HEK293T (cell line): ENCODE results near the gene PTPRD.

ENCODE experiments used
- CTCF ChIA-PET: fragments of 350-600 bp; formaldehyde crosslinking; extraction: SDS; loops from one replicate; lab custom pipeline; 2021; ENCODE audit warnings: antibody characterized with exemption, inconsistent platforms; lab: Yijun Ruan, JAX
- POLR2A ChIA-PET: fragments of 350-600 bp; formaldehyde crosslinking; extraction: SDS; loops from one replicate; lab custom pipeline; 2020; ENCODE audit warnings: antibody characterized with exemption, inconsistent platforms; lab: Yijun Ruan, JAX
- DNase-seq: peaks from one replicate; pipeline ENCODE4 v3.0.0; 2012; ENCODE audit warnings: mixed read lengths; ENCODE audit errors: extremely low spot score
- ARNT ChIP-seq: fragments of 450-650 bp; IDR thresholded peaks from 2 replicates; pipeline ENCODE4 v1.6.1; 2017; ENCODE audit warnings: mild to moderate bottlenecking
- BHLHE40 ChIP-seq: fragments of 450-650 bp; IDR thresholded peaks from 2 replicates; pipeline ENCODE4 v1.6.1; 2016; ENCODE audit warnings: mild to moderate bottlenecking, moderate library complexity, borderline replicate concordance
- CTBP1 ChIP-seq: fragments of 450-650 bp; IDR thresholded peaks from 2 replicates; pipeline ENCODE4 v1.6.1; 2016; ENCODE audit warnings: borderline replicate concordance
- ELF4 ChIP-seq: fragments of 450-650 bp; IDR thresholded peaks from 2 replicates; pipeline ENCODE4 v1.6.1; 2017; ENCODE audit warnings: antibody characterized with exemption
- FOXA1 ChIP-seq: fragments of 450-650 bp; IDR thresholded peaks from 2 replicates; pipeline ENCODE4 v1.6.1; 2016; ENCODE audit warnings: mild to moderate bottlenecking
- FOXK2 ChIP-seq: fragments of 450-650 bp; IDR thresholded peaks from 2 replicates; pipeline ENCODE4 v1.6.1; 2016; ENCODE audit warnings: mild to moderate bottlenecking
- FOXM1 ChIP-seq: fragments of 450-650 bp; IDR thresholded peaks from 2 replicates; pipeline ENCODE4 v1.6.1; 2017; ENCODE audit warnings: mild to moderate bottlenecking, borderline replicate concordance
- HDGF ChIP-seq: fragments of 450-650 bp; IDR thresholded peaks from 2 replicates; pipeline ENCODE4 v1.6.1; 2017; ENCODE audit warnings: antibody characterized with exemption, borderline replicate concordance
- L3MBTL2 ChIP-seq: fragments of 450-650 bp; conservative IDR thresholded peaks from 2 replicates; pipeline ENCODE4 v1.6.1; 2016; ENCODE audit warnings: mild to moderate bottlenecking
- LEF1 ChIP-seq: fragments of 450-650 bp; IDR thresholded peaks from 2 replicates; pipeline ENCODE4 v1.6.1; 2017; ENCODE audit warnings: mild to moderate bottlenecking, borderline replicate concordance
- NFRKB ChIP-seq: fragments of 450-650 bp; IDR thresholded peaks from 2 replicates; pipeline ENCODE4 v1.6.1; 2016; ENCODE audit warnings: mild to moderate bottlenecking, moderate library complexity
- PKNOX1 ChIP-seq: fragments of 450-650 bp; IDR thresholded peaks from 2 replicates; pipeline ENCODE4 v1.6.1; 2016
- SP1 ChIP-seq: fragments of 450-650 bp; IDR thresholded peaks from 2 replicates; pipeline ENCODE4 v1.6.1; 2017
- SUZ12 ChIP-seq: fragments of 450-650 bp; IDR thresholded peaks from 2 replicates; pipeline ENCODE4 v1.6.1; 2016; ENCODE audit warnings: mild to moderate bottlenecking
- TARDBP ChIP-seq: fragments of 450-650 bp; IDR thresholded peaks from 2 replicates; pipeline ENCODE4 v1.6.1; 2016
- ZNF384 ChIP-seq: fragments of 450-650 bp; IDR thresholded peaks from 2 replicates; pipeline ENCODE4 v1.6.1; 2016

Gene PTPRD

GRCh38 chr9:8852301-8852864 lies 1760.4 kb downstream of the PTPRD start:
- ChIA-PET CTCF (interaction anchor here (0.8 kb wide), 1 partner anchor 43 kb away, joined by 4 read pairs; no protein-coding TSS in a partner anchor), POLR2A (no interaction called here)
- TF ChIP-seq FOXM1: no peak
- no peak for DNase-seq

- DNase-seq: no peak
- ChIA-PET CTCF (no interaction called here), POLR2A (no interaction called here)
- TF ChIP-seq TARDBP (no peak), ELF4 (no peak), ZNF384 (no peak), SUZ12 (no peak), PKNOX1 (no peak), FOXM1 (no peak)
These were observed 1761.9 kb downstream of the PTPRD start for GRCh38 chr9:8850914-8851313.

- no peak for DNase-seq
- CTCF ChIA-PET: no interaction called here
- TF ChIP-seq FOXM1 (no peak), ELF4 (no peak), BHLHE40 (no peak), PKNOX1 (no peak), LEF1 (no peak), HDGF (no peak), TARDBP (no peak), ZNF384 (no peak), FOXA1 (no peak), NFRKB (no peak), L3MBTL2 (no peak), ARNT (no peak)
- POLR2A ChIA-PET: no interaction called here
These were observed 1767.0 kb downstream of the PTPRD start for GRCh38 chr9:8845808-8846207.

- TF ChIP-seq L3MBTL2 (no peak), CTBP1 (no peak), SUZ12 (no peak), ELF4 (no peak), PKNOX1 (no peak), NFRKB (no peak), TARDBP (no peak), FOXM1 (no peak), FOXA1 (no peak), HDGF (no peak), BHLHE40 (no peak), SP1 (no peak), LEF1 (no peak), ZNF384 (no peak), FOXK2 (no peak)
- DNase-seq: no peak
- ChIA-PET POLR2A (interaction anchor here (0.7 kb wide), 1 partner anchor 16 kb away, joined by 3 read pairs; no protein-coding TSS in a partner anchor), CTCF (no interaction called here)
These were observed 1767.4 kb downstream of the PTPRD start for GRCh38 chr9:8845376-8845775.

- ChIA-PET POLR2A (no interaction called here), CTCF (no interaction called here)
- no peak for DNase-seq
- TF ChIP-seq SUZ12: no peak
- no peak for TF ChIP-seq ARNT
- no peak for TF ChIP-seq NFRKB
- TF ChIP-seq ELF4: no peak
These were observed 1768.3 kb downstream of the PTPRD start for GRCh38 chr9:8844549-8844948.

GRCh38 chr9:8842402-8843193 lies 1770.2 kb downstream of the PTPRD start:
- ChIA-PET CTCF (no interaction called here), POLR2A (no interaction called here)

More at GRCh38 chr9:8842402-8843193, 1770.2 kb downstream of the PTPRD start:
- TF ChIP-seq FOXA1 (no peak), TARDBP (no peak), ZNF384 (no peak), L3MBTL2 (no peak), NFRKB (no peak), SUZ12 (no peak), FOXM1 (no peak), PKNOX1 (no peak), LEF1 (no peak), FOXK2 (no peak), ELF4 (no peak), SP1 (no peak), ARNT (no peak), BHLHE40 (no peak), CTBP1 (no peak), HDGF (no peak)
- DNase-seq: no peak
